ENCODE measurements around the gene TJP1.

GRCh38 chr15:29734917-29735572 lies 87.2 kb downstream of the TJP1 start:
- TF ChIP-seq EZH2phosphoT487 (IDR thresholded peaks at IDR 0.05; ENCODE audit: low read depth, severe bottlenecking, unreplicated experiment) (no peak), CTCF (IDR thresholded peaks at IDR 0.05; ENCODE audit: poor library complexity) (no peak), EZH2 (IDR thresholded peaks at IDR 0.05; ENCODE audit: borderline replicate concordance) (no peak)
